HFFc6 (cell line): ENCODE data around the gene CEP104. TPM values are rescaled to one million over a fixed set of nuclear protein-coding genes. Genes with fewer than 3 reads are reported as not detected.

Experiments
- DNase-seq: peaks from one replicate; pipeline ENCODE4 v3.0.0-alpha.2; 2018
- H3K27ac Mint-ChIP-seq: 2 replicates; pipeline ENCODE4 v1.8.0; 2020; ENCODE audit warnings: mild to moderate bottlenecking, mixed read lengths
- H3K27me3 Mint-ChIP-seq: 2 replicates; pipeline ENCODE4 v1.8.0; 2021; ENCODE audit warnings: mild to moderate bottlenecking, moderate library complexity, mixed read lengths; ENCODE audit not compliant: insufficient read depth
- H3K36me3 Mint-ChIP-seq: 2 replicates; pipeline ENCODE4 v1.8.0; 2021; ENCODE audit warnings: low read depth, mixed read lengths
- H3K4me1 Mint-ChIP-seq: 2 replicates; pipeline ENCODE4 v1.8.0; 2020; ENCODE audit warnings: low read depth, mixed read lengths
- H3K4me3 Mint-ChIP-seq: 2 replicates; pipeline ENCODE4 v1.8.0; 2020; ENCODE audit warnings: mild to moderate bottlenecking, moderate library complexity, mixed read lengths
- H3K9me3 Mint-ChIP-seq: 2 replicates; pipeline ENCODE4 v1.8.0; 2020; ENCODE audit warnings: mild to moderate bottlenecking, mixed read lengths
- CTCF ChIP-seq: fragments of 200-600 bp; sonication (generic); IDR thresholded peaks from 2 replicates; pipeline ENCODE4 v1.5.0; 2021; ENCODE audit warnings: antibody characterized with exemption, mild to moderate bottlenecking
- total RNA-seq, 6 experiments: library from RNA; stranded (reverse); fragmentation: NEBNext Ultra II Directional; extraction: Animal tissue kit (Norgen Biotek cat#: 25700); gene quantifications; 2 replicates in 1 of 6; 3 replicates in 5 of 6; pipeline ENCODE4 v1.2.3, GENCODE V29; 2021

The CEP104 gene
- total RNA-seq, 6 experiments from 2014 or later: 43.2 to 63.4 (median 52.9) TPM

- H3K27ac Mint-ChIP-seq: no peak overlapping the region
- TF ChIP-seq CTCF: no peak
- H3K4me3 Mint-ChIP-seq: no peak overlapping the region
- no peaks in the 10 kb centered on the region for H3K27me3 Mint-ChIP-seq
- no peak for DNase-seq
- peaks cover 20% of the 10 kb centered on the region for H3K4me1 Mint-ChIP-seq
- peaks cover 15% of the 10 kb centered on the region for H3K9me3 Mint-ChIP-seq
- H3K36me3 Mint-ChIP-seq: peaks cover 64% of the 10 kb centered on the region
These were observed 22.3 kb downstream of the CEP104 start for GRCh38 chr1:3834701-3835100.

DNA sequence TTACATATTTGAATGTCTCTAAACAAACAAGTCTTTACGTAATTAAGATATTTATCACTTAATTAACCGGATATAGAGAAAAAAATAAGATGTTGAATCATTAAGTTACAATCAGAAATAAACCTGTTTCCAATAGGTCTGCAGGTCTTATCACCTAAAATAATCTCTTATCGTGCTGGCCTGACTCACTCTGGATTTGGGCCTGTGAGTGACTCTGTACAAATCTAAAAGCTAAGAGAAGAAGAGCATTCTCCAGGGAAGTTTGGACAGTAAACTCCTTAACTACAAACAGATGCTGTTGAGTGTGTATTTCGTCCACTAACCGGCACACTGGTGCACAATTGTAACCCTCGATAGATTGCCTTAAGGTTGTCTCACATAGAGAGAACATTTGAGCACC is 25.3 kb downstream of the CEP104 start:
- Mint-ChIP-seq H3K27me3 (no peaks in the 10 kb centered on the region), H3K4me1 (peaks cover 20% of the 10 kb centered on the region), H3K9me3 (no peaks in the 10 kb centered on the region), H3K27ac (peak overlapping the region; percentile 82), H3K4me3 (peak overlapping the region; percentile 23), H3K36me3 (peaks cover 36% of the 10 kb centered on the region)
- TF ChIP-seq CTCF: no peak
- peak; percentile 89 for DNase-seq

DNA sequence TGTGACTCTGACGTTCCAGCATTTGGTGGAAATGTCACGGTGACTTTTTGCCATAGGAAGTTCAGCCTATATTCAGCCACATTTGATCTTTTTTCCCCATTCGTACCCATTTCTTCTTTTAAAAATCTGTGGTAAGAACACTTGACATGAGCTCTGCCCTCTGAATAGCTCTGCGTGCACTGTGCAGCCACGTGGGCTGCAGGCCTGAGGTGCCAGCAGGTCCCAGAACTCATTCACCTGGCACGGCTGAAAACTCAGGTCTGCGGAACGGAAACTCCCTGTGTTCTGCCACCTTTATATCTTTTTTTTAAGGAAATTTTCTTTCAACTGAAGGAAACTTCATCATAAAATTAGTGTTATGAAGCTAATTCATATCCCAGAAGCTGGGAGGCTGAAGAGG is 28.6 kb downstream of the CEP104 start:
- Mint-ChIP-seq H3K27me3 (no peaks in the 10 kb centered on the region), H3K36me3 (peaks cover 21% of the 10 kb centered on the region)
- TF ChIP-seq CTCF: no peak

DNA sequence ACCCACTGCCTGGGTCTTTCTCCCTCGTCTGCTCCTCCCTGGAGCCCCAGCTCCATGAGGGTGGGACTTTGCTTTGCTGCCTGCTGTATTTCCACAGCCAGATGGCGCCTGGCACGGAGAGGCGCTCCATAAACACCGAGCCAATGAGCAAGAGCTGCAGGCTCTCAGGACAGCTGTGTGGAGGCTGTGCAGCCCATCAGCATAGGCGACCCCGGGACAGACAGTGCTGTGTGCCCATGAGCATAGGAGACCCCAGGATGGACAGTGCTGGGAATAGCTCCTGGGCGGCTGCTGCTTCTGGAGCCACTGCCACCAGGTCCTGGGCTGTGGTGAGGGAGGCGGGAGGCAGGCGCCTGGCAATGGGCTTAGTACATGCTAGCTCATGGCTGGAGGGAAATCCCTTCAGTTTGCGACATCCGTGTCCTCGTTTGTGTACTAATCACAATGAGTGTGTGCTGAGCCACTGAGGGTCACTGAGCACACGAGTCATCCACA is 29.2 kb downstream of the CEP104 start:
- Mint-ChIP-seq H3K4me1 (peaks cover 20% of the 10 kb centered on the region), H3K27me3 (no peaks in the 10 kb centered on the region), H3K36me3 (peaks cover 17% of the 10 kb centered on the region), H3K27ac (no peak overlapping the region), H3K9me3 (no peaks in the 10 kb centered on the region), H3K4me3 (no peak overlapping the region)
- DNase-seq: no peak
- TF ChIP-seq CTCF: 0 out of 2 replicates have a peak, but pooled peaks have one; percentile 23

More for the DNA sequence above, 28.6 kb downstream of the CEP104 start:
- peaks cover 20% of the 10 kb centered on the region for H3K4me1 Mint-ChIP-seq
- no peak overlapping the region for H3K4me3 Mint-ChIP-seq
- no peak overlapping the region for H3K27ac Mint-ChIP-seq
- H3K9me3 Mint-ChIP-seq: no peaks in the 10 kb centered on the region
- DNase-seq: no peak

DNA sequence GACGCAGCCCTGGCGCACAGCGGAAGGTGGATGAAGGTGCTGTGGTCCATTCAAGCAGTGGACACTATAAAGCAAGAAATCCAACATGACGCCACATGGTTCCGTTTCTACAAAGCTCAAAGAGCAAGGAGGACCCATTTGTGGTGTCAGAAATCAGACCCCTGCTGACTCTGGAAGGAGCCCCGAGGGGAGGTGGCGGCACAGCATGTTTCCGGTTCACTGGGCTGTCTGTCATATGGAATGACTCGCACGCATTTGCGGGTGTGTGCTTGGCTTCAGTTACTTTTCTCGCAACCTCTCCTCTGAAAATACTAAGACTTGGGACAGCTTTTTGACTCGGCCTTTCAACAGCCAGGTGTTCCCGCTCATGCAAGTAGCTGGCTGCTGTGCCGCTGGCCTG is 31.7 kb downstream of the CEP104 start:
- no peak overlapping the region for H3K4me3 Mint-ChIP-seq
- DNase-seq: no peak
- no peaks in the 10 kb centered on the region for H3K9me3 Mint-ChIP-seq
- no peaks in the 10 kb centered on the region for H3K4me1 Mint-ChIP-seq
- peaks cover 8% of the 10 kb centered on the region for H3K36me3 Mint-ChIP-seq
- no peak for TF ChIP-seq CTCF
- no peak overlapping the region for H3K27ac Mint-ChIP-seq
- H3K27me3 Mint-ChIP-seq: no peaks in the 10 kb centered on the region

GRCh38 chr1:3824650-3825049 is 32.4 kb downstream of the CEP104 start:
- Mint-ChIP-seq H3K4me1 (no peaks in the 10 kb centered on the region), H3K36me3 (peaks cover 2% of the 10 kb centered on the region), H3K9me3 (no peaks in the 10 kb centered on the region), H3K27me3 (no peaks in the 10 kb centered on the region), H3K27ac (no peak overlapping the region), H3K4me3 (no peak overlapping the region)
- TF ChIP-seq CTCF: no peak
- no peak for DNase-seq
